Mesenchymal stem cell (in vitro differentiated cells and primary cell): ENCODE measurements around the gene CNNM2.

Experiments
- DNase-seq: peaks from one replicate; pipeline ENCODE4 v3.0.0-alpha.2; 2013
- H2AFZ ChIP-seq: one replicate; pipeline ENCODE4 v1.6.1; 2013; ENCODE audit warnings: low read depth, mild to moderate bottlenecking, control low read depth, inconsistent platforms, low read length, moderate library complexity
- H2AK5ac ChIP-seq: 2 replicates; pipeline ENCODE4 v1.6.1; 2013; ENCODE audit warnings: low read length, moderate library complexity, mild to moderate bottlenecking, inconsistent platforms; ENCODE audit not compliant: severe bottlenecking
- H2BK120ac ChIP-seq: one replicate; pipeline ENCODE4 v1.6.1; 2013; ENCODE audit warnings: low read depth, mild to moderate bottlenecking, inconsistent platforms, low read length, moderate library complexity
- H2BK12ac ChIP-seq, 2 experiments: one replicate each; pipeline ENCODE4 v1.6.1; 2013; ENCODE audit warnings: inconsistent platforms in 2 of 2, low read length in 2 of 2, mild to moderate bottlenecking in 2 of 2, moderate library complexity in 2 of 2, control low read depth in 1 of 2
- H2BK15ac ChIP-seq: one replicate; pipeline ENCODE4 v1.6.1; 2013; ENCODE audit warnings: mild to moderate bottlenecking, low read depth, inconsistent platforms; ENCODE audit not compliant: poor library complexity, severe bottlenecking
- H2BK5ac ChIP-seq: 2 replicates; pipeline ENCODE4 v1.6.1; 2013; ENCODE audit warnings: low read depth, mild to moderate bottlenecking, low read length, control low read depth, inconsistent platforms; ENCODE audit not compliant: poor library complexity, severe bottlenecking
- H3K14ac ChIP-seq, 2 experiments: one replicate each; pipeline ENCODE4 v1.6.1; 2013; ENCODE audit warnings: inconsistent platforms in 2 of 2, low read length in 2 of 2, control low read depth in 1 of 2, mild to moderate bottlenecking in 1 of 2, moderate library complexity in 1 of 2
- H3K18ac ChIP-seq, 2 experiments: one replicate each; pipeline ENCODE4 v1.6.1; 2013; ENCODE audit warnings: inconsistent platforms in 2 of 2, low read length in 2 of 2, control low read depth in 1 of 2, low read depth in 1 of 2, mild to moderate bottlenecking in 1 of 2
- H3K23ac ChIP-seq, 2 experiments: one replicate each; pipeline ENCODE4 v1.6.1; 2013; ENCODE audit warnings: inconsistent platforms in 2 of 2, low read length in 2 of 2, mild to moderate bottlenecking in 2 of 2, moderate library complexity in 2 of 2, control low read depth in 1 of 2
- H3K27ac ChIP-seq: 2 replicates; pipeline ENCODE4 v1.5.1; 2013; ENCODE audit warnings: mild to moderate bottlenecking, moderate library complexity, low read length, control low read depth, inconsistent platforms; ENCODE audit not compliant: poor library complexity, severe bottlenecking
- H3K27me3 ChIP-seq, 2 experiments: 2 replicates each; pipeline versions ENCODE4 v1.6.1 to v1.7.0; 2013; ENCODE audit warnings: low read length in 2 of 2, mild to moderate bottlenecking in 2 of 2, moderate library complexity in 2 of 2, control low read depth in 1 of 2, inconsistent platforms in 1 of 2; ENCODE audit not compliant: control insufficient read depth in 1 of 2, insufficient read depth in 1 of 2
- H3K36me3 ChIP-seq, 2 experiments: 2 replicates each; pipeline versions ENCODE4 v1.6.1 to v1.7.0; 2013; ENCODE audit warnings: low read length in 2 of 2, control low read depth in 1 of 2, inconsistent platforms in 1 of 2, low read depth in 1 of 2, mild to moderate bottlenecking in 1 of 2; ENCODE audit not compliant: insufficient read depth in 2 of 2, control insufficient read depth in 1 of 2
- H3K4ac ChIP-seq, 2 experiments: one replicate each; pipeline ENCODE4 v1.6.1; 2013; ENCODE audit warnings: inconsistent platforms in 2 of 2, low read length in 2 of 2, mild to moderate bottlenecking in 2 of 2, moderate library complexity in 2 of 2, control low read depth in 1 of 2, low read depth in 1 of 2
- H3K4me1 ChIP-seq: 2 replicates; pipeline ENCODE4 v1.6.1; 2013; ENCODE audit warnings: low read depth, low read length, control low read depth; ENCODE audit not compliant: control insufficient read depth, insufficient read depth
- H3K4me2 ChIP-seq: 2 replicates; pipeline ENCODE4 v1.6.1; 2013; ENCODE audit warnings: low read length, mild to moderate bottlenecking, inconsistent platforms; ENCODE audit not compliant: poor library complexity, severe bottlenecking
- H3K4me3 ChIP-seq, 2 experiments: 2 replicates each; pipeline versions ENCODE4 v1.5.1 to v1.7.0; 2013; ENCODE audit warnings: low read length in 2 of 2, mild to moderate bottlenecking in 2 of 2, control low read depth in 1 of 2, low read depth in 1 of 2; ENCODE audit not compliant: insufficient read depth in 1 of 2
- H3K79me1 ChIP-seq: replicated peaks from 2 replicates; pipeline ENCODE4 v1.6.1; 2013; ENCODE audit warnings: mild to moderate bottlenecking, control low read depth, low read length, inconsistent platforms; ENCODE audit not compliant: poor library complexity, severe bottlenecking
- H3K9ac ChIP-seq: 2 replicates; pipeline ENCODE4 v1.7.0; 2013; ENCODE audit warnings: mild to moderate bottlenecking, low read length, moderate library complexity
- H3K9me3 ChIP-seq: 2 replicates; pipeline ENCODE4 v1.7.0; 2013; ENCODE audit warnings: mild to moderate bottlenecking, low read length; ENCODE audit not compliant: control insufficient read depth
- H4K8ac ChIP-seq: one replicate; pipeline ENCODE4 v1.6.1; 2013; ENCODE audit warnings: inconsistent platforms, mild to moderate bottlenecking, low read length, moderate library complexity
- H4K91ac ChIP-seq: one replicate; pipeline ENCODE4 v1.6.1; 2013; ENCODE audit warnings: mild to moderate bottlenecking, low read length, inconsistent platforms
- WGBS: methylation state at CpG from one replicate; pipeline ENCODE4 v1.1.7; 2013; ENCODE audit warnings: mixed read lengths; 5-methylcytosine and 5-hydroxymethylcytosine counted together

Gene CNNM2

GRCh38 chr10:102965311-102965851, 47.3 kb downstream of the CNNM2 start:
- H3K9me3 ChIP-seq, result no peaks in the 10 kb centered on the region
- no peak overlapping the region for H2AK5ac ChIP-seq
- no peak overlapping the region for H3K27ac ChIP-seq
- no peaks in the 10 kb centered on the region for H3K27me3 ChIP-seq
- no peak overlapping the region for H2BK5ac ChIP-seq
- no peak overlapping the region for H2BK15ac ChIP-seq
- no peaks in the 10 kb centered on the region for H3K4me1 ChIP-seq
- no peak overlapping the region for H3K4ac ChIP-seq
- no peak overlapping the region for H2BK12ac ChIP-seq
- no peak overlapping the region for H3K18ac ChIP-seq
- 98% methylated on average over 5 of the region's 7 CpGs for WGBS
- no peak overlapping the region for H3K23ac ChIP-seq
- DNase-seq, result no peak
- no peak overlapping the region for H3K4me3 ChIP-seq
- H3K4me2 ChIP-seq, result no peak overlapping the region
- H2AFZ ChIP-seq, result no peak overlapping the region
- H3K79me1 ChIP-seq, result peaks cover 1% of the 10 kb centered on the region
- H4K8ac ChIP-seq, result no peak overlapping the region
- no peak overlapping the region for H3K14ac ChIP-seq
- H2BK120ac ChIP-seq, result no peak overlapping the region
- no peak overlapping the region for H3K9ac ChIP-seq
- H3K36me3 ChIP-seq, result no peaks in the 10 kb centered on the region
- no peak overlapping the region for H4K91ac ChIP-seq

GRCh38 chr10:102967123-102967522, 49.0 kb downstream of the CNNM2 start:
- Histone ChIP-seq H3K4me2 (no peak overlapping the region), H3K36me3 (no peaks in the 10 kb centered on the region), H3K14ac (no peak overlapping the region), H3K9me3 (no peaks in the 10 kb centered on the region), H3K4ac (no peak overlapping the region), H2BK5ac (no peak overlapping the region), H4K8ac (no peak overlapping the region), H3K9ac (no peak overlapping the region), H2BK120ac (no peak overlapping the region), H3K4me3 (no peak overlapping the region), H2BK12ac (no peak overlapping the region), H3K23ac (no peak overlapping the region), H3K27me3 (no peaks in the 10 kb centered on the region), H3K27ac (no peak overlapping the region), H2AFZ (no peak overlapping the region), H3K18ac (no peak overlapping the region), H3K79me1 (peaks cover 3% of the 10 kb centered on the region), H2BK15ac (no peak overlapping the region), H4K91ac (no peak overlapping the region), H2AK5ac (no peak overlapping the region), H3K4me1 (no peaks in the 10 kb centered on the region)
- no peak for DNase-seq

GRCh38 chr10:102970562-102971340, 52.7 kb downstream of the CNNM2 start:
- Histone ChIP-seq H3K4me1 (no peaks in the 10 kb centered on the region), H3K23ac (no peak overlapping the region), H2AK5ac (no peak overlapping the region), H3K79me1 (peaks cover 5% of the 10 kb centered on the region), H3K18ac (no peak overlapping the region), H4K8ac (no peak overlapping the region), H3K9ac (no peak overlapping the region), H3K4ac (no peak overlapping the region), H3K14ac (no peak overlapping the region), H2BK5ac (no peak overlapping the region), H2BK12ac (no peak overlapping the region), H2BK120ac (no peak overlapping the region), H2AFZ (no peak overlapping the region), H3K4me3 (no peak overlapping the region), H4K91ac (no peak overlapping the region), H3K27me3 (no peaks in the 10 kb centered on the region), H3K9me3 (no peaks in the 10 kb centered on the region), H2BK15ac (no peak overlapping the region), H3K36me3 (no peaks in the 10 kb centered on the region), H3K27ac (no peak overlapping the region), H3K4me2 (no peak overlapping the region)
- 100% methylated on average over 1 of the region's 1 CpG for WGBS
- DNase-seq, result no peak

- H3K4me3 ChIP-seq, result no peak overlapping the region
- no peak overlapping the region for H3K27ac ChIP-seq
- no peak overlapping the region for H2AFZ ChIP-seq
- no peak overlapping the region for H3K23ac ChIP-seq
- no peak overlapping the region for H3K18ac ChIP-seq
- H3K4me2 ChIP-seq, result no peak overlapping the region
- no peaks in the 10 kb centered on the region for H3K9me3 ChIP-seq
- H3K79me1 ChIP-seq, result peaks cover 2% of the 10 kb centered on the region
- H3K14ac ChIP-seq, result no peak overlapping the region
- WGBS, result 89% methylated on average over 2 of the region's 2 CpGs
- H2BK15ac ChIP-seq, result no peak overlapping the region
- H2BK5ac ChIP-seq, result no peak overlapping the region
- no peak for DNase-seq
- no peaks in the 10 kb centered on the region for H3K27me3 ChIP-seq
- H4K8ac ChIP-seq, result no peak overlapping the region
- no peak overlapping the region for H2BK120ac ChIP-seq
- no peak overlapping the region for H2AK5ac ChIP-seq
- no peak overlapping the region for H4K91ac ChIP-seq
- no peak overlapping the region for H3K4ac ChIP-seq
- H3K4me1 ChIP-seq, result no peaks in the 10 kb centered on the region
- no peaks in the 10 kb centered on the region for H3K36me3 ChIP-seq
- no peak overlapping the region for H2BK12ac ChIP-seq
- no peak overlapping the region for H3K9ac ChIP-seq
Observed at GRCh38 chr10:102975483-102976379, 57.6 kb downstream of the CNNM2 start.
